NCI-H128 (cell line): ENCODE measurements around the gene SIRPB1.
"Not testable (repeated sequence)": the region's sequence is repeated elsewhere in the genome, so short reads cannot be mapped to it uniquely, and the experiment has no call there.

Experiments used
- DNase-seq: peaks from one replicate; lab custom pipeline; 2025; ENCODE audit not compliant: unreplicated experiment; lab: John Stamatoyannopoulos, UW

SIRPB1 gene

GRCh38 chr20:1637226-1637625 lies 17.4 kb upstream of the SIRPB1 start:
- DNase-seq: no peak

- DNase-seq: no peak
Measured at GRCh38 chr20:1636621-1637020, 16.8 kb upstream of the SIRPB1 start.

- DNase-seq: no peak
Measured at GRCh38 chr20:1635291-1635979, 15.6 kb upstream of the SIRPB1 start.

- DNase-seq: no peak
Measured at GRCh38 chr20:1633535-1633934, 13.7 kb upstream of the SIRPB1 start.

GRCh38 chr20:1632178-1632577 lies 12.4 kb upstream of the SIRPB1 start:
- no peak for DNase-seq

GRCh38 chr20:1631309-1632151 lies 11.7 kb upstream of the SIRPB1 start:
- DNase-seq: no peak

GRCh38 chr20:1630186-1630585 lies 10.4 kb upstream of the SIRPB1 start:
- no peak for DNase-seq

- DNase-seq: no peak
Measured at GRCh38 chr20:1629321-1629720, 9.5 kb upstream of the SIRPB1 start.

GRCh38 chr20:1628621-1629020 lies 8.8 kb upstream of the SIRPB1 start:
- no peak for DNase-seq

- DNase-seq: no peak
Measured at GRCh38 chr20:1627200-1627550, 7.4 kb upstream of the SIRPB1 start.

- no peak for DNase-seq
Measured at GRCh38 chr20:1626528-1627199, 6.9 kb upstream of the SIRPB1 start.

- no peak for DNase-seq
Measured at GRCh38 chr20:1625083-1625690, 5.4 kb upstream of the SIRPB1 start.

- no peak for DNase-seq
Measured at GRCh38 chr20:1623501-1624205, 3.8 kb upstream of the SIRPB1 start.

GRCh38 chr20:1622450-1622849 lies 2.6 kb upstream of the SIRPB1 start:
- no peak for DNase-seq

GRCh38 chr20:1621316-1621715 lies 1.5 kb upstream of the SIRPB1 start:
- DNase-seq: no peak

GRCh38 chr20:1618954-1619540 lies 762 bp downstream of the SIRPB1 start:
- no peak for DNase-seq

GRCh38 chr20:1618479-1618878 lies 1.3 kb downstream of the SIRPB1 start:
- no peak for DNase-seq

GRCh38 chr20:1616858-1617434 lies 2.9 kb downstream of the SIRPB1 start:
- no peak for DNase-seq

GRCh38 chr20:1610404-1610803 lies 9.4 kb downstream of the SIRPB1 start:
- DNase-seq: not testable (repeated sequence)

- not testable (repeated sequence) for DNase-seq
Measured at GRCh38 chr20:1608678-1609347, 11.0 kb downstream of the SIRPB1 start.
